Measurements from ENCODE around the gene RELT.

The RELT gene

GRCh38 chr11:73376803-73377629 lies 817 bp downstream of the RELT start:
- DNase-seq = peak; percentile 69

GRCh38 chr11:73379189-73379880 lies 3.1 kb downstream of the RELT start:
- no peak for DNase-seq

DNA sequence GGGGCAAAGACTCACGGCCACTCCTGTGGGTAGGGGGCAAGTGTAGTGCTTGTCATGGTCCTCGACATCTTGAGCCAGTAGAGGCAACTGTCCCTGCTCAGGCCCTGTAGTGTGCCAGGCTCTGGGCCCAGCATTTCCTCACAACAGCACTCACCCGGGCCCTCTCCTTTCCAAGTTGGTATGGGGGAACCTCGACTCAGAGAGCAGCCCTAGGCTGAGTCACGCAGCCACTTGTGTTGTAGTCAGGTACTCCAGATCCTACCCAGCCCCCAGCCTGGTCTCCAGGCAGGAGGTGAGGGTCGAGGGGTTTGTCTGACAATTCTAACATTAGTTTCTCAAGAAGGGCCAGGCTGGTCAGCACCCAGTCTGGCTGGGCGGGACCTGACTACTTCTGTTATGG lies 4.1 kb downstream of the RELT start:
- DNase-seq = no peak

GRCh38 chr11:73380897-73381410 lies 4.8 kb downstream of the RELT start:
- DNase-seq = no peak

DNA sequence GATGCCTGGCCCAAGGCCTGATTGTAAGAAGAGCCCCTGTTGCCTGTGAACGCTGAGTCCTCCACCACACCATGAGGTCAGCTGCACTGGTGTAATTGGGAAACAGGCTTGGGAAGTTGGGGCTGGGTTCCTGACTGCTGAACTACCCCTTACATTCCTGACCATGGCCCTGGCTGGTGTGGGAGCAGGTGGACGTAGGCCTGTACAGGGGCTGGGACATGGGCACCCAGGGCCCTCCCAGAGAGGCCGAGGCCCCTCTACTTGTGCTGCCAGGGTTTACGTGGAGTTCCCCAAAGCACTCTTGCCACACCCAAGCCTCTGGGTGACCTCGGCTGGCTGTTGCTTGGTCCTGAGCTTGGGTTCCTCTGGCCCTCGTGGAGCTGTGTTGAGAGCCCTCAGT lies 5.4 kb downstream of the RELT start:
- DNase-seq = no peak

- DNase-seq = no peak
These were observed 6.0 kb downstream of the RELT start for GRCh38 chr11:73382183-73382582.

DNA sequence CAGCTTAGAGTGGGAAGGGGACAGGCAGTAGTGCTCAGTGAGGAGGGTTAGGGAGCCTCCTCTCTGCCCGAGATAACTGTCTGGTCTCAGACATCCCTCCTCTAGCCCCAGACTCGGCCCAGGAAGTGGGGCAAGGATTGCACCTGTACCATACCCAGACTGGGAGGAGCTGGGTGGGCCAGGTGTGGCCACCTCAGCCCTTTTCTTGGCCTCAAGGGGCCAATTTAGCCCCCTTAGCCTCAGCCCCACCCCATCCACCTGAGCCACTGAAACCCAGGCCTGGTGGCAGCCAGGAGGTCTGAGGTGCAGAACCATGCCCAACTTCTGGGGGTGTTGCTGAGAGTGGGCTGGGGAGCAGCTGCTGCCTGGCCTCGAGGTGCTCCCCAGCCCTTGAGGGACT lies 6.5 kb downstream of the RELT start:
- DNase-seq = no peak

DNA sequence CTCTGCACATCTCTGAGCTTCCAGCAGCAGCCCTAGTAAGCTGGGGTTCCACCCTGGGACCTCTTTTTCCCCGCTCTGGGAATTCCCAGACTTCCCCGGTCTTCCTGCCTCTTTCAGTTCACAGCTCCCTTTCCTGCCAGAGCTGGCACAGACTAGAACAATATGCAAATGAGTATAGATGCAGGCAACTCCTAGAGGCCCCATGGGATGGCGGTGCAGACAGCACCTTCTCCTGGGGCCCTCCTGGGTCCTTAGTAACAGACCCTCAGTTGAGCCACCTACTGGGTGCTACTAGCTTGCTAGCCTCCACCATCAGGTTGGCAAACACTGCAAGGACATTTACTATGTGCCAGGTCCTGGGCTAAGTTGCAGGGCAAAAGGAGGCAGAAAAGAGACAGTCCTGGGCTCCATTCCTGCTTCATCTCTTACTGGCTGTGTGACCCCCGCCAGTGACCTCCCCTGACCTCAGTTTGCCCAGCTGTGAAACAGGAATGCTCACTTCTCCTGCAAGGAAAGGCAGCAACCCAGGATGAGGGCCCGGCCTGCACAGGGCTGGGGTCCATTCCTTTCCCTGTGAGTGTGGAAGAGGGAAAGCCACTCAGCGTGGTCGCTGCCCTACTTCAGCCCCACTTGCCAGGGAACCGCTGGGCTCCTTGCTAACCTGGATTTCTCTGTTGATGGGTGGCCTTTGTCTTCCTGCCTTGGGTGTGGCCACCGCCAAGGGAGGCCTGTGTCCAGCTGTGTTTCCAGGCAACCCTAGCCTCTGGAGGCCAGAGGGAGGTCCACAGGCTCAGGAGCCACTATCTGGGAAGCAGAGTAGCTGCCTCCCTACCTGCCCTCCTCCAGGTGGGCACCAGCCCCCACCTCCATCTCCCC lies 7.3 kb downstream of the RELT start:
- no peak for DNase-seq

DNA sequence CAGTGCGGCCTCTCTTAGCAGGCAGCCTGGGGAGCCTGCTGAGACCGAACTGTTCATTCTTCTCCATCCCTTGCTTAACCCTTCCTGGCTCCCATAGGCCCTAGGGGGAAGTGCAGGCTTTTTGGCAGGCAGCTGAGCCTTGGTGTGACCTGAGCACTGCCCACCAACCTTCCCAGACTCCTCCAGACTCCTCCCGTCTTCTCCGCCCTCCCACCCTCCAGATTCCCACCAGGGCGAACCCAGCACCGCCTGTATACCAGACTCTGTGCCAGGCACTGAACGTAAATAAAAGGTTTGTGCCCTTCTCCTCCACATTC lies 7.9 kb downstream of the RELT start:
- DNase-seq = no peak

GRCh38 chr11:73384531-73384871 lies 8.3 kb downstream of the RELT start:
- DNase-seq = no peak

DNA sequence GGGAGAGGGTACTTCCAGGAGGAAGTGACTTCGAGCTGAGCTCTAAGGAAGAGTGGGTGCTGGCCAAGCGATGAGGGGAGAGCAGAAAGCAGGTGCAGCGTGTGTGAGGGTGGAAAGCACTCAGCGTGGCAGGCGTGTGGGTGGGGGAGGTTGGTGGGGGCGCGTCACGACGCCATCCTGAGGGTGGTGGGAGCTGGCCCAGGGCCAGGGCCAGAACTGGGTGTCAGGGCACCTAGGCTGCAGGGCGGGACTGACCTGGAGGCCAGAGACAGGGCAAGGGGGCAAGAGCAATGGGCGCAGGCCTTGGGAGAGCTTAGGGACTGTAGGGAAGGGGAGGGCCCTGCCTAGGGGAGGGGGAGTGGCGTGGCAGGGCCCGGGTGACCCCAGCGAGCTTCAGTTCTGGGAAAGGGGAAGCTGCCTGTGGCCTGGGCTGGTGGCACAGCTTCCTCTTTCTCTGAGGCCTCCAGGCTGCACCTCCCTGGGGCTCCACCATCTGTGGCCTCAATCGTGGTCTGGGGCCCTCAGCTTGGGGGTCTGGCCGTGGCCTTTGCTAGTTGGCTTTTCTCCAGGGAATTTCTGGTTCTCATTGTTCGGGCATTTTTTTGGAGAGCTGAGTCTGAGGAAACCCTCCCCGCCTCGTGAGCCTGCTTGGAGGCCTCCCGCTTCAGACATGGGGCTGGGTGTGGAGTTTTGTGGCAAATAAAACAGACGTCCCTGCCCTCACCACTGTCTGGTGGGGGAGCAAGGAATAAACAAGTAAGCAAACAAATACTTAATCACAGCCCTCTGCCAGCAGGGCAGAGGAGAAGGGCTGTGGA lies 8.9 kb downstream of the RELT start:
- DNase-seq = no peak

DNA sequence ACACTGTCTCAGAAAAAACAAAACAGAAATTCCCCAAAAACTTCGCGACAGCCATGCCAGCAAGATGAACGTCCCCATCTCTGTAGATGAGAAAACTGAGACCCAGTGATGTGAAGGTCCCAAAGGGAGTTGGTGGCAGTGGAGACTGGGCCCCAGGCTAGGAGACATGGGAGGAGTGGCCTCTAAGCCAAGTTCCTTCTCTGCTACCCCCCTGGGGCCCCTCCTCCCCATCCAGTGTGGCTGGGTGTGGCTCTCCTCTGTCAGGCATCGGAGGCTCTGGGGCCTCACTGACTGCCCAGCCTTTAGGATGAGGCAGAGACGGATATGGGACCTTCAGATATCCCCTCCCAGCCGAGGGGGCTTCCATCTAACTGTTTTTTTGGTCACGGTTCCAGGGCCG lies 9.8 kb downstream of the RELT start:
- no peak for DNase-seq

GRCh38 chr11:73386546-73386945 lies 10.3 kb downstream of the RELT start:
- no peak for DNase-seq

DNA sequence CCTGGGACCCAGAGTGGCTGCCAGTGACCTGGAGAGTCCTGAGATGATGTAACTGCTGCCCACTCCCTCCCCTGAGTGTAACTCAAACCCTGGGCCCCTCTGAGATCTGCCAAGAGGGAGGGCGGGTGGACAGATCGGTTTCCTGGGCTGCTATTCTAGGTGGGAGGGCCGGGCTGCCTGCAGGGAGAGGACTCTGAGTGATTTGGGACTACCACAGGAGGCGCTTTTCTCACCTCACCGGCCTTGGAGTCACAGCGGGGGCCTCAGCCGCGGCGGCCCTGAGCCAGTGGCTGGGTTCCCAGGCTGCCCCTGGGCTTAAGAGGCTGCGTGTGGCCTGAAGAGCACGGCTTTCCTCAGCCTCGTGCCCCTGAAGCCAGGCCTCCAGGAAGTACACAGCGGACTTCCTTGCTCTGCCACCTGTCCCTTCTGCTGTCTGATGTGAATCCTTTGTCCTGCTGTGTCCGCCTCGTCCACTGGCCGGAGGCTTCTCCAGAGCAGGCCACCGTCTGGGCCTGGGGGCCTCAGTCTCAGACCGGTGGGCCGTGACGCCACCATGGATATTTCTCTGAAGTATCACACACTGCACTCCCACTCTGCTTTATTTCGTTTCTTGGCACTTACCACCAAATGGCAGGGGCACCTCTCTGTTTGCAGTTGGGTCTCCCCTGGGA lies 11.5 kb downstream of the RELT start:
- DNase-seq = no peak

DNA sequence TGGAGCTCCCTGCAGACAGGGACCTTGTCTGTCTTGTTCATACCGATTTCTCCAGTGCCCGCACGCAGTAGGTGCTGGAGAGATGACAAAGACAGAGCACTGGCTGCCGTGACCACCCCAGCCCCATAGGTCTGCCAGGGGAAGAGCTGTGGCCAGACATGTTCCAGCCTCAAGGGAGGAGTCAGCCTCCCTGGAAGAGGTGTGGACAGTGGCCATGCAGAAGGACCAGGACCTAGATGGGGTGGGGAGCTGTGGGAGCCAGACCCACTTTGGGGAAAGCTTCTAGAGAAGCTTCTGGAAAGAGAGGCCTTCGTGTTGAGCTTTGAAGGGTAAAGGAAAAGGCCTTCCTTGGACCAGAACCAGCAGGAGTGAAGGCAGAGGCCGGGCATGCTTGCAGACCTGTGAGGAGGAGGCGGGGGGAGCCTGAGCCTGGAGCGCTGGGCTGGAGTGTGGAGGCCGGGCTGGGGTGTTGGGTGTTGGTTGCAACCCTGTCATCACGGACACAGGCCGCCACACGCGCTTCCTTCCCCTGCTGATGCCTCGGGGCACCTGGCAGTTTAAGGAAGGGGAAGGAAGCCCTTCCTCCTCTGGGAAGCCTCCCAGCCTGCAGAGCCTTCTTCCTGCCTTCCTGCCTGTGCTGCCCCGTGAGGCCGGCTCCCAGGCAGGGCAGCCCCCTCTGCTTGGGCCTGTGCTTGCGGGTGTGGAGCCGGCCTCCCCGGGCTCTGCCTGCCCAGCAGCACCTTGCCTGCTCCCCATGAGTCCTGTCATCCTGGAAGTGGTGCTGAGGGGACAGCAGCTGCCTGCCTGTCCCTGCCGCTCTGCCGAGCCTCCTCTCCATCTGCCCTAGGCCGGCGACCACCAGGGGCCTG lies 12.3 kb downstream of the RELT start:
- DNase-seq = no peak

GRCh38 chr11:73389134-73389525 lies 12.9 kb downstream of the RELT start:
- DNase-seq = no peak

- DNase-seq = no peak
These were observed 13.7 kb downstream of the RELT start for GRCh38 chr11:73389916-73390315.

GRCh38 chr11:73390601-73391565 lies 14.7 kb downstream of the RELT start:
- no peak for DNase-seq

DNA sequence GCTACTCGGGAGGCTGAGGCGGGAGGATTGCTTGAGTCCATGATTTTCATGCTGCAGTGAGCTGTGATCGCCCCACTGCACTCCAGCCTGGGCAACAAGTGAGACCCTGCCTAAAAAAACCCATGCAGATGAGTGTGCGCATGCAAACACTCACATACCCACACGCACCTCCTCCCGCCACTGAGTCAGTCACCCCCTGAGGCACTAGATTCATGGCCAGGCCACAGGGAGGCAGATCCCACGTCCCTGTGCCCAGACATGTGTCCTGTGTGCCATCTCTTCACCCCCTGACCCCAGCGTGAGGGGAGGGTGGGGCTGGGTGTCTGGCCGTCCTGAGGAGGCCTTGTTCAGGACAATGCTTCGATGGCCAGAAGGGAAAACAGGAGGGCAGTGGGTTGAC lies 15.5 kb downstream of the RELT start:
- DNase-seq = no peak

All from fibroblast of upper back skin (primary cell).